GM21381 (cell line): Measurements from ENCODE around the gene SLC25A29.
A peak's percentile ranks its signal among the peaks of the same experiment; 100 is the strongest.
"Not testable (repeated sequence)": the region's sequence is repeated elsewhere in the genome, so short reads cannot be mapped to it uniquely, and the experiment has no call there.

Source experiments
- ATAC-seq: cut with Tn5 transposase; IDR thresholded peaks from one replicate; pipeline ENCODE4 v1.9.1; 2021; ENCODE audit warnings: mild to moderate bottlenecking, moderate library complexity; ENCODE audit not compliant: unreplicated experiment

The SLC25A29 gene

DNA sequence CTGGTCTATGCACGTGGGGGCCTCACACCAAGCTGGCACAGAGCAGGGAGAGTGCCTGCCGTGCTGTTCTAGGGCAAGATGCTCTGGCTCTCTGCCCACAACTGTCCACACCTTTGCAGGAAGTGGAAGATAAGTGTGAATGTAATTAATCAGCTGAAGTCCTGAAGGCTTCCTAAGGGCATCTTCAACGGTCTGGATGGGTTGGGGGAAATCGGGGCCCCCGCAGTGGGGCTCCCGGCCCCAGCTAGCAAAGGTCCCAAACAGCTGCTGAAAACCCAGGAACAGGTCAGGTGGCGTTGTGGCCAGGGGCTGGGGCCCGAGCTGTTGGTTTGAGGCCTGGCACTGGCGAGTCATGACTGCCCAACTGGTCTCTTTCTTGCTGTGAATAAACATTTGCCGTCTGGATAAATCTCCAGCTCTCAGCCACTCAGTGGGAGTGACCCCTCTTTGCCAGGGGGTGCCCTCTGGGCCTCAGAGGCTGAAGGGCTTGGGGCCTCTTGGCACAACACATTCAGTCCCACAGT is 6.7 kb upstream of the SLC25A29 start:
- ATAC-seq, result no peak

DNA sequence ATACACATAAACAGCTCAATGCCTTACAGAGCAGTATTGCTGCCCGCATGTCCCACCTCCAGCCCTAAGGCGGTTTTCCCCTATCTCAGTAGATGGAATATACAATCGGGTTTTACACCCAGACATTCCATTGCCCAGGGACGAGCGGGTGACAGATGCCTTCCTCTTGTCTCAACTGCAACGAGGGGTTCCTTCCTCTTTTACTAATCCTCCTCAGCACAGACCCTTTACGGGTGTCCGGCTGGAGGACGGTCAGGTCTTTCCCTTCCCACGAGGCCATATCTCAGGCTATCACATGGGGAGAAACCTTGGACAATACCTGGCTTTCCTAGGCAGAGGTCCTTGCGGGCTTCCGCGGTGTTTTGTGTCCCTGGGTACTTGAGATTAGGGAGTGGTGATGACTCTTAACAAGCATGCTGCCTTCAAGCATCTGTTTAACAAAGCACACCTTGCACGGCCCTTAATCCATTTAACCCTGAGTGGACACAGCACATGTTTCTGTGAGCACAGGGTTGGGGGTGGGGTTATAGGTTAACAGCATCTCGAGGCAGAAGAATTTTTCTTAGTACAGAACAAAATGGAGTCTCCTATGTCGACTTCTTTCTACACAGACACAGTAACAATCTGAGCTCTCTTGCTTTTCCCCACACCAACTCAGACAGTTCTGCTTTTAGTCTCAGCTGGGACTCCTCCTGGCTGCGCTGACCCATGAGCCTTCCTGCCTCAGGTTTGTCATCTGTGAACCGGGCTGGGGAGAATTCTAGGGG is 6.0 kb upstream of the SLC25A29 start:
- ATAC-seq, result not testable (repeated sequence)

DNA sequence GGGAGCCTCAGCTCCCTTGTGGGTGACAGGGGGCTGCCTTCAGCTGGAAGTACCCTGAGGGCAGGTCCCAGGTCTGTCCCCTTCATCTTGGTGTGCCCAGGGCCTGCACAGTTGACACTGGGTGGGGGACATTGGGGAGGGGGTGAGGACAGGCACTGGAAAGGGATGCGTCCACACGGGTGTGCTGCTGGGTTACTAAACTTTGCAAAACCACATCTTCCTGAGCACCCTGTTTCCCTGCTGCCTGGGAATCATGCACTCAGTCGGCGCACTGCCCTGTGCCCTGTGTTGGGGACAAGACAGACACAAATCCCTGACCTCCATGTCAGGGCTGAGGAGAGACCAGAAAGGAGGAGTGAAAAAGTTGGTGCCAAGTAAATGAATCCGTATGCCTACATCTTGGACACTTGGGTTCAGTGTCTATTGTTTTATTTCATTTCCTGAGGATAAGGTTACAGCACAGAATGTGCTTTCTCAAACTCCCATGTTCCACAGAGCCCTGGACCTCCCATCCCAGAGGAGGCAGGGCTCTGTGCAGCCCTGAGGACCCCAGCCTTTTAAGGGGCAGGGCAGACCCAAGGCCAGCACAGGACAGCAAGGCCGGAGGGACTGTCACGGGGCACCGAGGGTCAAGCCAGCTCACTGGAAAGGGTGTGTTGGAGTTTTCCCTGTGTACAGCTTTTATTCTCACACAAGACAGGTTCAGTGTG is 2.9 kb upstream of the SLC25A29 start:
- ATAC-seq, result no peak

DNA sequence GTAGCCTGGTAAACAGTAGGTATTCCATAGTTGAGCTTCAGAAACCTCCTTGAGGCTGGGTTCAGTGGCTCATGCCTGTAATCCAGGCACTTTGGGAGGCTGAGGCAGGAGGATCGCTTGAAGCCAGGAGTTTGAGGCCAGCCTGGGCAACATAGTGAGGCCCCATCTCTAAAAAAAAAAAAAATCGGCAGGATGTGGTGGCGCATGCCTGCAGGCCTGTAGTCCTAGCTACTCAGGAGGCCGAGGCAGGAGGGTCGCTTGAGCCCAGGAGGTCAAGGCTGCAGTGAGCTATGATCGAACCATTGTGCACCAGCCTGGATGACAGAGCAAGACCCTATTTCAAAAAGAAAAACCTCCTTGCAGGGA is 2.2 kb upstream of the SLC25A29 start:
- not testable (repeated sequence) for ATAC-seq

DNA sequence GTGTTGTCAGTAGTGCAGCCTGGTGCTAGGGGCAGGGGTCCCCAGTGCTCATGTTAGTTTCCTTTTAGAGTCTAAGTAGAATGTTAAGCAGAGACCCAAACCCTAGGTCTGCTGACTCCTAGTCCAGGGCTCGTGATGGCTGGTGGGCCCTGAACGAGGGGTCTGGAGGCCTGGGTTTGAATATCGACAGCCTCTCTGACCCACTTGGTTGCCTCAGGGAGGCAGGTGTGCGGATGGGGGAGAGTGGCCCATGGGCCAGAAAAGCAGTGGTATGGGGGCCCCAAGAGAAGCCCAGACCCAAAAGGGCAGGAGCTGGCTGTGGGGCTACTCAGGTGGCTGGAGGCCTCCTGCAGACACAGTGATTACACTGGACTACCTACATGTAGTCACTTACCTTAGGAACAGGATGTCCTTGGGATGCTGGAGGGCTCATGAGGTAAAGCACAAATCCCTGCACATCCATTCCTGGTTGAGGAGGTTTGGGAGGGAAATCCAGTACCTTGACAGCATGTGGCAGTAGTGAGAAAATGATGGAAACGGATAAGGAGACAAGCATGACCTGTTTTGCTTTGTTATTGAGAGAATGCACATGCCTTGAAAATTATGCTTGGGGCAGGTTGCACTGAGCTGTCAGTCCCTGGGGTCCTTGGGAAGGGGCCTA is 1.7 kb upstream of the SLC25A29 start:
- no peak for ATAC-seq

DNA sequence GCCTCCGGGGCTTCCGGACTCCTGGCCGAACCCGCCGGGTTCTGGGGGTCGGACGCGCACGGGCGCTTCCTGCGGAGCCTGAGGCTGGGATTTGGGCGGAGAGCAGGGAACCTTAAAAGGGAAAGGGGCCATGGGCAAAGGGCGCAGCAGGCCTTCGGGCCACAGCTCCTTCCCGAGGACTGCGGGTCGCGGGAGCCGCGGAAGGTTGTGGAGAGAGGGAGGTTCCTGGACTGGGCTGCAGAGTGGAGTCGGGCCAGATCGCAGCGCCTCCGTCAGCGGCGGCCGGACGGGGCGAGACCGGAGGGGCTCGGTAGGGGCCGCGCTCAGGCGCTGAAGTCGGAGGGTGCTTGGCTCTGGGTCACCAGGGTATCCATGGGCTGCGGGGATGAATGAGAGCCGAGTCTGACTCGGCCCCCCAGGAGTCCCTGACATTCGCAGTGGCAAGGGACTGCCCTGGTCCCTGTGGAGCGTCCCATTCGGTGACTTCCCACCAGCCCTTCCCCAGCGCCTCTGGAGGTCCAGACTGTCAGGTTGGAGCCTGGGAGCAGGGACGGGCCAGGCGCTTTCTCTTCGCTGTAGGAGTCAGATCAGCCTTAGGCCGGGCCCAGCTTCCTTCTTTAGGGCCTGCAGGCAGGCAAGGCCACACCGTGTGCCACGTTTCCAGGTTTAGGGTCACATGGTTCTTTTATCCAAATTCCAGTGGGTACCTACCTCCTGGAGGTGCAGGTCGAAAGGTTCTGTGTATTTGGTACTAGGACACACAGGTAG is 938 bp upstream of the SLC25A29 start:
- ATAC-seq, result peak; percentile 11

DNA sequence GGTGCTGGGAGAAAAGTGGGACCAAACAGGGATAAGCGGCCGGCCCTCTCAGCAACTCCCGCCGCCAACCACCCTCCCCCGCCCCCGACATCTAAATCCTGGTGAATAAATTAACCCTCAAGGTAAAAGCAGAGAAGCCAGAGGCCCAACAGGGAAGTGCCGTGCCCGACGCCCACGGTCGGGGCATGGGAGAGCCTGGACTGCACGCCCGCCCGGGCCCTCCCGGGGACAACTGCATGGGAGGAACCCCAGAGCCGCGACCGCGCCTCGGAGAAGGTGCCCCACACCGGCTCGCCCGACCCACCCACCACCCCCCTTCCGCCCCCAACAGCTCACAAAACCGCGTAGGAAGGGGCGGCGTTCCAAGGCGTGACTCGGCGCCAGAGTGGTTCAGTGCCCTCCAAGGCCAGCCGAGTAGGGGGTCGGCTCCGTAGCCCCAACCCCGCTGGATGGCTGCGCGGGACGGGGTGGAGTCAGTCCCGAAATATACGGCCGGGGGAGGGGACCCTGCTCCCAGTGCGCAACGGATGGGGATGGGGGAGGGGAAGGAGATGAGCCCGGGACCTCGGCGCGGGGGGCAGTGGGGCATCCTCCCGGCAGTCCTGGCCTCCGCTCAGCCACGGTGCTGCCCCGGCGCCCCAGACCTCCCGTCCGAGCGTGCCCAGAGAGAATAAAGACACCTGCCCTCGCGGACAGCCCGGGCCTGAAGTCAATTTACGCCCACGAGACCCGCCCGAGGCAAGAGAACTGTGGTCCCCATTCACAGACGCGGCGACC is 732 bp downstream of the SLC25A29 start:
- ATAC-seq, result no peak

DNA sequence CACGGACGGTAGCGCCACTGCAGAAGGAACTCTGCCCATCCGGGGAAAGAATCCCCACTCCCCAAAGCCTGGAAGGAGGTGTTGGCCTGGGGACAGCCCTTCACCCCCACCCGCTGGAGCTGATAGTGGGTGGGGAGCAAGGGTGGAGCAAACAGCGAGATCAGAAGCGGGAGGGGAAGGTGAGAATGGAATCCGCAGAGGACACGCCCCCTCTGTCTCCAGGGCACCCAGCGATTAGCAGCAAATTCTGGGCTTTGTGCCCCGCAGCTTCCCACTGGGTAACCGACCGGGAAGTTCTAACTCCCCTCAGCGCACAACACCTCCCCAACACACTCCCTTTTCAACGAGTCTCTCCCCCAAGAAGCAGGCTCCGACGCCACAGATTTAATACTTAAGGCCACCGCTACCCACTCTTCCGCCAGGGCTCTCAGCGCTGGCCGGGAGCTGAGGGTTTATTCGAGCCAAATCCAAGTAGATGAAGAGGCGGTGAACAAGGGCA is 1.4 kb downstream of the SLC25A29 start:
- no peak for ATAC-seq

DNA sequence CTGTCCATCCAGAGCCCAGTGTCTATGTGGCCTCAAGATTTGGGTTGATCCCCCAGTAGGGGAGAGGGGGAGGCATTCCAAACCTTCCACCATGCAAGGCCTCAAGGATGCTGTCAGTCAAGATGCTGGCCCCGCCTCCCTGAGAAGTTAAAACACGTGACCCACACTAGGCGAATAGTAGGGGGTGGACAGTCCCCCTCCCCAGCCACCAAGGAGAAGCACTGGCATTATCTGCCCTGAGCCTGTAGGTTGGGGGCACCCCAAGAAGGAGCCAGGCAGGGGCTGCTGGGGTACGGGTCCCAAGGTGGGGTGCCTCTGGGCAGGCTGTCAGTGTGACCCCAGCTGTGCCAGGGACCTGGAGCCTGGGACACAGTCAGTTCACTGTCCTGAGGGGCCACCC is 2.3 kb downstream of the SLC25A29 start:
- ATAC-seq, result no peak

DNA sequence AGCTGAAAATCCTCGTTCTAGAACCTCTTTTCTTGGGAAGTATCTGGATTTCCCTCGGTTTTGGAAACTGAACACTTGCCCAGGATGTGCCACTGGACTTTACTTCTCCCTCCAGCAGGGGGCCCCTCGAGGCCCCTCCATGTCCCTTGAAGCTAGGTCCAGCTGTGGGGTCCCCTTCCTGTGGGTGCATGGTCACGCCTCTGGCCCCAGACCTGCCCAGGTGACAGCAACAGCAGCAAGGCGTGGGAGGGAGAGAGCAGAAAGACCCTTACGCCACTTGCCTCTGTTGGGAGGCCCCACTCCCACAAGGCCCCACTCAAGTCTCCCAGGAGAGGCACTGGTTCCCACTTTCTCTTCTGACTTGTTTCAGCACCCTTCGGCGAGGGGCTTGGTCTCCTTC is 3.1 kb downstream of the SLC25A29 start:
- no peak for ATAC-seq

DNA sequence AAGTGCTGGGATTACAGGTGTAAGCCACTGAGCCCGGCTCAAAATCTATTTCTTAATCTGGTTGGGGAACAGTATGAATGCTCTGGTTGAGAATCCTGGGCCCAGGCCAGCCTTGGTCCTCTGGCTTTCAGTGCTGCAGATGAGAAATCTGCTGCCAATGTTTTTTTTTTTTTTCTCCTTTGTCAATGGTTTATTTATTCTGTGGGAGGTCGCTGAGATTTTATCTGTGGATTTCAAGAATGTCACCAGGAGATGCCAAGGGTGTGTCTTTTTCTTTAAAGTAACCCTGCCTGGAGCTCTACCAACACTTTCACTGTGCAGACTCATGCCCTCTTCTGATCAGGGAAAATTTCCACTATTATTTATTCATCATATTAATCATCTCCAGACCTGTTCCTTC is 3.6 kb downstream of the SLC25A29 start:
- no peak for ATAC-seq

DNA sequence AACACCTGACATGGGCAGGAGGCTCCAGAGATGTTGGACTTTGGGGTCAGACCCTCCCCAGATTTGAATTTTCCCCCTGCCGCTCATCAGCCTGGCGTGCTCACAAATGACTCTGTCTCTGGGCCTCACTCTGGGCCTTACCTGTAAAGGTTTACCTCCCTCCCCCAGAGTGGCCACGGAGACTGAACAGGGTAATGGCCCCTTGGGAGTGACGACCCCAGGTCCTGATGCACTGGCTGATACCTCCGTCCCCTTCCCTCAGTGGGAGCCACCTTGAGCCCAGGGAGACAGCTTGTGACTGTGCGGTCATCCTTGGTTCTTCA is 7.0 kb downstream of the SLC25A29 start:
- ATAC-seq, result no peak

DNA sequence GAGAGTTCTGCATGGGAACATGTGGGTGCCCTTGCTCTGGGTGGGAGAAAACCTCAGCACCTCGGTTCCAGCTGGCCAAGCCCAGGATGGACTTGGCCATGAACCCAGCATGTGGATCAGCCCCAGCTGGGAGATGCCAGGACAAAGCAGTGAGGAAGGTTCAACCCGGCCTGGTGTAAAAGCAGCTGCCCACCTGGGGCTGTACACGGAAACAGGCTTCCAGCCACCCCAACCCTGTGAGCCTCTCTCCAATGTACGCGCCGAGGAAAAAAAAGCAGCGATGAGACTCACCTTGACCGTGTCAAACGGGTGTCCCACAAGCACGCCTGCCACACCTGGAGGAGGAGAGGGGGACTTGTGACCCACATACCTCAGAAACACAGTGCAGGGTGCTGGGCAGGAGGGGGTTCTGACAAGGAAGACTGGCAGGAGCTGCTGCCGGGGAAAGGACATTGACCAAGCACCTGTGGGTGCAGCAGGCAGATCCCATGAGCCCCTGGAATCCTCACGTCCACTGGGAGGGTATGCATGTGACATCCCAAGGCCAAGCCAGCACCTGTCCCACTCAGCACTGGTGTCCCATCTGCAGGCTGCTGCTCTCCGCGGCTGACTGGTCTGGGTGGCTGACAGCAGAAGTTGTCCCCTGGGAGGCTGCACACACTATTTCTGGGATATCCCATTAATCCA is 7.5 kb downstream of the SLC25A29 start:
- ATAC-seq, result no peak

DNA sequence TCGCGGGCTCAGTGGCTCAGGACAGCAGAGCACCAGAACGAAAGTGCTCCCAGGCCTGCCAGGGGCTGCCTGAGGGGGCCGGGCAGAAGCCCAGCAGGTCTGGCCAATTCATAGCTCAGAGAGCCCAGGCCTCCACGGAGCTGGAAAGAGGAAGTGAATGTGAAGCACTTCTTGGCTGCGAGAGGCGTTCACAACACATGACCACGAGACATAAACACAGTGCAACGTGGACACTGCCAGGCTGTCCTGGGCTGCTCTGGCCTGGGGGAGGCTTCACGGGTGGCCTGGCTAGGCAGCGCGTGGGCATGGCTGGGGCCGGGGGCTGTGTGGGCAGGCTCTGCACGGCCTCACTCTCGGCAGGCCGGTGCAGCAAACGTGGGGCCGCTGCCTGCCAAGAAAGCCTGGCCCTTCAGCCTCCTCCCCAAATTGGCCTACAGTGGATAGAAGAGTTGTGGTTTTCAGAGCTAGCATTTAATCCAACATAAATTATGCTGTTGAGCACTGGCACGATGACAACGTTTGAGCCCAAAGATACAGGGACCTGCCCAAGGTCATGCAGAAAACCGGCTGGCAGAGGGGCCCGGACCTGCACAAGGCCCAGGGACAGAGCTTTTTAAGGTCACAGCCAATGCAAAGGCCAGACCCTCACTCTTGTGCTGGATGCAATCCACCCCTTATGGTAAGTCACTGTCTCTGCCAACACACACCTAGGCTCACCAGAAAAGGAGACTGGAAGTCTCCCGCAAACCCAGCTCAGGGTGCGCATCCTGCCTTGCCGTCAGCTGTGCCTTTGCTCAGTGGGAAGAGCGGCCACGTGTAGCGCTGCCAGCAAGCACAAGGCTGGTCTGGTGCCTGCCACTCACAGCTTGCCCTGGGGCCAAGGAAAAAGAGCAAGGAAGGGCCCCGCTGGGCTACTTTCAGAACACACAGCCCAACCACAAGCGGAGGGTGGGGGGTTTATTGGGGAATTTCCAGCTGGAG is 8.6 kb downstream of the SLC25A29 start:
- peak; percentile 83 for ATAC-seq

DNA sequence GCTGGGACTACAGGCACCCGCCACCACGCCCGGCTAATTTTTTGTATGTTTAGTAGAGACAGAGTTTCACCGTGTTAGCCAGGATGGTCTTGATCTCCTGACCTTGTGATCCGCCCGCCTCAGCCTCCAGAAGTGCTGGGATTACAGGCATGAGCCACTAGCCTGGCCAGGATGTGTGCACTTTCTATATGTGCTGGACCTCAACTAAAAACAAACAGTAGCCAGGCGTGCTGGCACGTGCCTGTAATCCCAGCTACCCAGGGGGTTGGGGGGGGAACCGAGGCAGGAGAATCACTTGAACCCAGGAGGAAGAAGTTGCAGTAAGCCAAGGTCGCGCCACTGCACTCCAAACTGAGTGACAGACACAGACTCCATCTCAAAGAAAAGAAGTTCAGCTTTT is 9.5 kb downstream of the SLC25A29 start:
- not testable (repeated sequence) for ATAC-seq

DNA sequence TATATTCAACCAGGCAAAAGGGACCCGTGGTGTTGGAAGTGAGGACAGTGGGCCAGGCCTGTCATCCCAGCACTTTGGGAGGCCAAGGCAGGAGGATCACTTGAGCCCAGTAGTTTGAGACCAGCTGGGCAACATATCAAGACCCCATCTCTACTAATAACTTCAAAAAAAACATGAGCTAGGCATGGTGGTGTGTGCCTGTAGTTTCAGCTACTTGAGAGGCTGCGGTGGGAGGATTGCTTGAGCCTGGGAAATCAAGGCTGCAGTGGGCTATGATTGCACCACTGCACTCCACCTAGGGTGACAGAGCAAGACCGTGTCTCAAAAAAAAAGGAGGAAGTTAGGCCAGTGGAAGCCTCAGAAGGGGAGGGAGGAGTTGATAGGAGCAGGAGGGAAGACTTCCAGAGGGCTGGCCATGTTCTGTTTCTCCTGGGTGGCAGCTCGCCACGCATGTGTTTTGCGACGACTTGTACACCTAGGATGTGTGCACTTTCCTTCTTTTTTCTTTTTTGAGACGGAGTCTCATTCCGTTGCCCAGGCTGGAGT is 10.1 kb downstream of the SLC25A29 start:
- ATAC-seq, result no peak

DNA sequence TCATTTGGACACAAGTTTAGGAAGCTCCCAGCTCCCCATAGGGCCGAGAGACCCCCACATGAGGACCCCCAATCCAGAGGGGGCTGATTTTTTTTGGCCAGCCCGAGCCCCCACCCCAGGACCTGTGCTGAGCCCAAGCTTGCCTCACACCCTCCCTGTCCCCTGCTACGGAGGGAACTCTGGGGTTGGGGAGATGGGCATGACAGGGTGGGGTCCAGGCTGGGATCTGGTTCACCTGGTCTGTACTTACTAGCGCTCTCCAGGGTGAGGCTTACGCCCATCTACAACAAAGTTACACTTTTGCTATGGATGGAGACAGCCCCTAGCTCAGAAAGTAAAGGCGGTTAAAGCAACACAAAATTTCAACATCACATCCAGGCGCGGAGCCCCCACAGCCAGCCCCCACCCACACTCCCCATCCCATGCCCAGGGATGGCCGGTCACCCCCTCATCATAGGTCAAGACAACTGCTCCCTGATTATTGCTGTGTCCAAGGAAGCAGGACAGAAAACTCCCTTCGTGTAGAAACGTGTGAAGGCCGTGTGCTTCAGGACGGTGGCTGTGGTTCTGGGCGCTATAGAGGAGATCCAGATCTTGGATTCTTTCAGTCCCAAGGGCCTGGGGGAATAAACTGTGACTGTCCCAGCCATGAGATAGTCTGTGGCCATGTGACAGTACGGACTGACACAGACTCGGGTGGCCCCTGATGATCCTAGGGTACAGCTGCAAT is 10.7 kb downstream of the SLC25A29 start:
- ATAC-seq, result no peak

DNA sequence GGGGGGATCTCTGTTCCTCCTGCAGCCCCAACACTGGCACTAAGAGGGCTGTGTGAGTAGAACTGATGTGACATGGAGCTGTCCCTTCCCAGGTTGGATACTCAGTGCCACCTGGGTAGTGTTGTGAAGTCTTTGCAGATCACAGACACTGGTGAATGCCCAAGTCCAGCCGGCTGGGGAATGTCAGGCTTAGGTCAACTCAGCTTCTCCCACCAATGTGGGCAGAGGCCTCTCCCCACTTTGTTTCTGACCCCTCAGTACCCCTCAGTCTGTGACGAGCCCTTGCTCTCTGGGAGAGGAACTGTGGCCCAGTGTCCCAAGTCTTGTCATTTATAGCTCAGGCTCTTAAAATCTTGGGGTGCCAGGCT is 11.3 kb downstream of the SLC25A29 start:
- no peak for ATAC-seq
